Right lung (tissue), 5 donors: Measurements from ENCODE around the gene AUNIP. TPM values are rescaled to one million over a fixed set of nuclear protein-coding genes. Genes with fewer than 3 reads are reported as not detected.
"Not testable (repeated sequence)": the region's sequence is repeated elsewhere in the genome, so short reads cannot be mapped to it uniquely, and the experiment has no call there.

Source experiments
- DNase-seq, 2 donors: peaks; one replicate each; pipeline ENCODE4 v3.0.0-alpha.2; 2013
- polyA plus RNA-seq, 5 donors: library from polyadenylated mRNA; unstranded; fragments of 120-200 nt; gene quantifications; one replicate each; pipeline versions ENCODE4 v1.2.1 to v1.2.3, GENCODE V29; 2013; ENCODE audit warnings: inconsistent platforms in 1 of 5, low replicate concordance in 1 of 5; ENCODE audit not compliant: insufficient read length in 5 of 5, insufficient read depth in 1 of 5

AUNIP gene
- polyA plus RNA-seq, 5 donors: 1.9 to 3.3 (median 2.4) TPM

DNA sequence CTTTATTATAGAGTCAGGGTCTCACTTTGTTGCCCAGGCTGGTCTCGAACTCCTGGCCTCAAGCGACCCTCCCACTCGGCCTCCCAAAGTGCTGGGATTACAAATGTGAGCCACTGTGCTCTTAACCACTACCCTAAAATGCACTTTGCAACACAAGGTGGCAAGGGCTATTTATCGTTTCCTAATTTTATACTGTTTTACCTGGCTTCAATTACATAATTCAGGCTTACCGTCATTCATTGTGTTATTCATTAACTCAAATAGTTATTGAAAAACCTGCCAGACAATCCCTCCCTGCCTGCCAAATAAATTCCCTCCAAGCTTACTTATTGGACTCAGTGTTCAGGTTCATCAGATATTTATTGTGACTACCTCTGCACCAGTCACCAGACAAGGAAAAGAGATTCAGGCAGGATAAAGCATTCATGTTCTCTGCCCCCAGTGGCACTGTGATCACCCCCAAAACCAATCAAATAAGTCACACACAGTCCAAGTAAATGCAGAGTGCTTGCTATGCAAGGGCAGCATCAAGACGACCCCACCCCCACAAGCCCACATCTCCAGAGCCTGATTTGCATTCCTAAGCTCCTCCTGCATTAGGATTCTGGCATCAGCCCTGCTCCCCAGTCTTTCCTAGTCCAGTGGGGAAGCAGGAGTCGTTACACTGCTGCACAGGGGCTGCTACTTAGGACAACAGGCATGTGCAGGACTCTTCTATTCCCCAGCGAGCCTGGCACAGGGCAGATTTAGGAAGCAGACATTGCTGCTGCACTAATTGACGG lies 8.1 kb upstream of the AUNIP start:
- no peak for DNase-seq

DNA sequence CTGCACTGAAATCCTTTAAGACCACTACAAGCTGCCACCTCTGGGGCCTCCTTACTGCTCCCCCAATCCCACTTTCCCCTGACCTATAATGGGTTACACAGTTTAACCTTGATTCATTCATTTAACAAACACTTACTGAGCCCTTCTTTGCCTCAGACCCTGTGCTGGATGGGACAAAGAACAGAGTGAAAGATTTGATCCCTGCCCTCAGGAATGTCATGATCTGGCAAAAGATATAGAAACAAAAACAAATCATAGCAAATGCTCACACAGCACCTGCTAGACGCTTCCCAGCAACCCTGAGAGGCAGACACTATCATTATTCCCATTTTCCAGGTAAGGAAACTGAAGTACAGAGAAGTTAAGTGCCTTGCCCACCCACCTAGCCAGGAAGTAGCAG lies 7.0 kb upstream of the AUNIP start:
- DNase-seq: no peak

DNA sequence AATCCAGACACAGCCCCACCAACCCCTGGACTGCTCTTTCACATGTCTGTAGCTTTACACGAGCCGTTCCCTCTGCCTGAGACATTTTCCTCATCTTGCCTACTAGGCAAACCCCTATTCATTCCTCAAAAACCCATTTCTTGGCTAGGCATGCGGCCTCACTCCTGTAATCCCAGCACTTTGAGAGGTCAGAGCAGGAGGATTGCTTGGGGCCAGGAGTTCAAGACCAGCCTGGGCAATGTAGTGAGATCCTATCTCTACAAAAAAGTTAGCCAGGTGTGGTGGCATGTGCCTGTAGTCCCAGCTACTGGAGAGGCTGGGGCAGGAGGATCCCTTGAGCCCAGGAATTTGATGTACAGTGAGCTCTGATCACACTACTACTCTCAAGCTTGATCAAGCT lies 5.2 kb upstream of the AUNIP start:
- DNase-seq: no peak

DNA sequence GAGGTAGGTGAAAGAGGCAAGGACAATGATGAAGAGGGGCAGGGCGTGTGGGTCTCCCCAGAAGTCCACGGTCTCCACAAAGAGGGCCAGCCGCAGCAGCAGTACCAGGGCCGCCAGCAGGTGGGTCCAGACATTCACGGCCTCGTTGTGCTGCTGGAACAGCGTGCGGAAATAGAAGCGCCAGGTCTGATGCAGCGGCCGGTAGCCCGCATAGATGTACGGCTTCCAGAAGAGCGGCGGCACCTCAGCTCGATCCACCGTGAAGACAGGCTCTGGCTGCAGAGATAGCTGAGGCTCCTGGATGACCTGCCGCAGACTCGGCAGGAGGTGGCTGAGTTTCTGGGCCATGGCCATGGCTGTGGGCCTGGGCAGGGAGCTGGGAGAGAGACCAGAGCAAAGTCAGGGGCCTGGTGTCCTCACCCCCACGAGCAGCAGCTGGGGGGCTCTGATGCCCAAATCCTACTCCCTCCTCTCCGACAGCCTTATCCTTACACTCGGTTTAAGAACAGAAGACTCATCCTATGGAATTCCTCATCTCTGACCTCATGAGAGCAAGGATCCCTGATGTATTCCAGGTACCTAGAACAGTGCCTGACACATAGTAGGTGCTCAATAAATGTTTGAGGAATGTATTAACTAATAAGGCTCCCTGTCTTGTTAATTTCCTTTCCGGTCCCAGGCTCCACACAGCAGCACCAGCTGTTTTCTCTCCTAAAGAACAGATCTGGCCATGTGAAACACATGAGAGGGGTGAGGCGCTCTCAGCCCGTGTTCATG lies 4.4 kb upstream of the AUNIP start:
- DNase-seq: no peak

DNA sequence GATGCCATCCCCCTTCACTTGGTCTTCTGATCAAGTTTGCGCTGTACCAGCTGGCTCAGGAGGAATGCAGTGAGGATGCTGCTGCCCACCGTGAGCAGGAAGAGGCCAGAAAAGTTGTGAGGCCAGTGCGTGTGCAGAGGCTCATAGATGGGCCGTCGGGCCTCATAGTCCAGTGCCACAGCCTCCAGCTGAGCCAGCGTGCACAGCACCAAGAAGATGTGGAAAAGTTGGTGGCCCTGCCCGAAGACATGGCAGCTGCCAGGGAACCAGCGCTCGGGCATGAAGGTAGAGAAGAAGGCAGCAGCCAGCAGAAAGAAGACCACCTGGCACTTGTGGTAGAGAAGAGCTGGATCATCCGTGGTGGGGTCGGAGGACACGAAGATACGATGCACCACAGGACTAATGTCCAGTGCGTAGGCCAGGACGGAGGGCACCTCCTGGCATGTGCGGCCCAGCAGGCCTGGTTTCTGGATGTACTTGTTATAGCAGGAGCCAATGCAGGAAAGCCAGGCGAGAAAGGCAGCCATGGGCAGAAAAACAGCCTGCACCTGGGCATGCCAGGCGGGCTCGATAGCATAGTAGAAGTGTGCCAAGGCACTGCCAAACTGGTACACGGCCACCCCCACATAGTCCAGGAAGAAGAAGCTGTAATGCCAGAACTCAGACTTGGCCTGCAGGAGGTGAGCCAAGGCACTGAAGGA lies 3.7 kb upstream of the AUNIP start:
- DNase-seq: no peak

DNA sequence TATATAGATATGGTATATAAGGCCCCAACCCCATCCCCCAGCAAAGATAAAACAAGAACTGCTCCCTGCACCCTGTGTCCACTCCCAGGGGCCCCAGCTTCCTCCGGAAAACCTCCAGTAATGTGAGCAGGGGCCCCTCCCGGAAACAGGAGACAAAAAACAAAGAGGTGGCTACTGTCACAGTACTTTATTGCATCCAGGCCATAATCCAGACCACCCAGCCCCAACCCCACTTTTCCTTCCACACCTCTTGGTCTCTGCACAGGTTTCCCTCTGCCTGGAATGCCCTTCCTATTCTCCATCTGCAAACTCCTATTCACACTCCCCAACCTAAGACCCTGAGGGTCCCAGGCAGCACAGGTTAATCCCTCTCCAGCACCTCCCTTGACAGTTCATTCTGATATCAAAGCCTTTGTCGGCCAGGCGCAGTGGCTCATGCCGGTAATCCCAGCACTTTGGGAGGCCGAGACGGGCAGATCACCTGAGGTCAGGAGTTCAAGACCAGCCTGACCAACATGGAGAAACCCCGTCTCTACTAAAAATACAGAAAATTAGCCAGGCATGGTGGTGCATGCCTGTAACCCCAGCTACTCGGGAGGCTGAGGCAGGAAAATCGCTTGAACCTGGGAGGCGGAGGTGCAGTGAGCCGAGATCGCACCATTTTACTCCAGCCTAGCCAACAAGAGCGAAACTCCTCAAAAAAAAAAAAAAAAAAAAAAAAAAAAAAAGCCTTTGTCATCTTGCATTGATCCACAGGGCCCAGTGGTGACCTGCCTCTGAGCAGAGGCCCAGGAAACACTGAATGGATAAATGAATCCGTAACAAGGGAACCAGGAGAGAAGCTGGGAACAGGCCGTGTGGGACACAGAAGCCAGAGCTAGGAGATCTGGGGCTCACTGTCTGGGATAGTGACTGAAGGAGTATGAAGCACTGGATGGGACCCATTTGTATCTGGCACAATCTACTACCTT lies 2.3 kb upstream of the AUNIP start:
- DNase-seq: no peak

DNA sequence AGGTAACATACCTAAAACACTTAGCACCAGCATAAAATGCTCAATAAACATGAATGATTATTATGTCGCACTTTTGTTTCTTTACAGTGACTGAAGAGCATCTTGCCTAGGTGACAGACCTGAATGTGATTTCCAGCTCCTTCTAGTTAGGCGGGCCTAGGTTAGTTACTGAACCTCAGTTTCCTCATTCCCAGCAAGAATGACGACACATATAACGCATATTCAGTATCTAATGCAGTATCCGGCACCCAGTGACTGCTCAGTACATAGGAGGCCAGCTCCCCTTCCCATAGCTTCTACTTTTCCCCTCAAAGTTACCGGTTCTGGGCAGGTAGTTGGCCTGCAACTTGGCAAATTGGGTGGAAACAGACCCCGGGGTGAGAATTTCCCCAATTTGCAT lies 763 bp downstream of the AUNIP start:
- no peak for DNase-seq

DNA sequence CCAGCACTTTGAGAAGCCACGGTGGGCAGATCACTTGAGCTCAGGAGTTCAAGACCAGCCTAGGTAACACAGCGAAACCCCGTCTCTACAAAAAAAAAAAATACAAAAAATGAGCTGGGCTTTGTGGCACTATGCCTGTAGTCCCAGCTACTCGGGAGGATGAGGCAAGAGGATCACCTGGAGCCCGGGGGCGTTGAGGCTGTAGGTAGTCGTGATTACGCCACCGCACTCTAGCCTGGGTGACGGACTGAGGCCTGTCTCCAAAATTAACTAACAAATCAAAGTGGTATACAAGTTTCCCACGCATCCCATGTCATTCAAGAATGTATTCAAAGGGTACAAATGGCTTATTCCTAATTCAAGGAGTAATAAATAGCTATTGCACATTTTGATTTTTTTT lies 2.4 kb downstream of the AUNIP start:
- DNase-seq: no peak

DNA sequence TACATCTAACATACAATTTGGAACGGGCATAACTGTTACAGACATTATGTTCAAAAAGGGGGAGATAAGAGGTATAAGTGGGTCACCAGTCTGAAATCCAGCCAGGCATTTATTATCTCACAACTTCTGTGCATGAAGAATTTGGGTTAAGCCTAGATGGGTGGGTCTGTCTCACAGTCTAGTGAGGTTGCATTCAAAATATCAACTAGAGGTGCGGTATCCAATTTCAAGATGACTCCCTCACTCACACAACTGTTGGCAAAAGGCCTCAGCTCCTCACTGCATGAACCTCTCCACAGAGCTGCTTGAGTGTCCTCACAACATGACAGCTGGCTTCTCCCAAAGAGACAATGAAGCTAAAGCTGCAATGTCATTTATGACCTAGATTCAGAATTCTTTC lies 4.7 kb downstream of the AUNIP start:
- no peak for DNase-seq

DNA sequence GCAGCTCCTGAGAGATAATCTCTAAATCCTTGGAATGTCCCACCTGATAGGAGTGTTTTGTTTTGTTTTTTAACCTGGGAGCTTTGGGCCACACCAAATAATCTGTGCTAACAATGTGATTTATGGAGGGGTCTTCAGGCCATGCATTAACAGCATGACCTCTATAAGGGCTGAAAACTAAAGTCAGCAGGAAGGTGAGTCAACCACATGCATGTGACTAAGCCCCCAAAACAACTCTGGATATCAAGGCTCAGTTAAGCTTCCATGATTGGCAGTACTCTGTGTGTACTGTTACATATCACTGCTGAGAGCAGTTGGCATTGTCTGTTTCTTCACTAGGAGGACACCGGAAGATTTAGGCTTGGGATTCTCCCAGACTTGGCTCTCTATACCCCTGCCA lies 10.7 kb downstream of the AUNIP start:
- no peak for DNase-seq

DNA sequence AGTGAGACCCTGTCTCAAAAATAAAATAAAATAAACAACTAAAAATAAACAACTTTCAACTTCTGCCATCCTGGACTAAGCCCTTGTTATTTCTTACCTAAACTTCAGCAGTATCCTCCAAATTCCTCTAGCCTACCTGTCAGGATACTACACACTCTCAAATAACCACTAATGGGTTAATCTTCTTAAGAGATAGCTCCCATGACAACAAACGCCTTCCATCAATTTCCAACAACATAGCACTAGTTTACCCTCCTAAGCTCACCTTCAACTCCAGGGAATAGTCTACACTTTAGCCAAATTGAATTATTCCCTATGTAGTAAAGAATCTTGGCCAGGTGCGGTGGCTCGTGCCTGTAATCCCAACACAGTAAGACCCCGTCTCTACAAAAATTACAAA lies 11.3 kb downstream of the AUNIP start:
- DNase-seq: no peak

DNA sequence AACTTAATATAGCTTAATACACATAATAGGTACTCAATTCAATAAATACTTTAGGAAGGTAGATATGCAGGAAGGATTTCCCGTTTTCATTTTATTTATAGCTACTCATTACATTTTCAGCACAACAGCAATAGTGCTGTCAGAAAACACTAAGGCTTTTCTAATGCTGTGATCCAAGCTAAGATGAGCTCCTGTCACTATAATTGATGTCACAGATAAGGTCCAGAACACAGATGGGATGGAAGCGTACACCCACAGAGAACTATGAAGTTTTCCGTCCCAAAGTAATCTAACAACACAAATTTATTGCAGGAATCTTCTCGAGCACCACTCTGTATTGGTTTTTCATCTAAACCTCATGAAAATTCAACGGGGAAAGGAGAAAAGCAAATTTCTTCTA lies 13.6 kb downstream of the AUNIP start:
- no peak for DNase-seq

DNA sequence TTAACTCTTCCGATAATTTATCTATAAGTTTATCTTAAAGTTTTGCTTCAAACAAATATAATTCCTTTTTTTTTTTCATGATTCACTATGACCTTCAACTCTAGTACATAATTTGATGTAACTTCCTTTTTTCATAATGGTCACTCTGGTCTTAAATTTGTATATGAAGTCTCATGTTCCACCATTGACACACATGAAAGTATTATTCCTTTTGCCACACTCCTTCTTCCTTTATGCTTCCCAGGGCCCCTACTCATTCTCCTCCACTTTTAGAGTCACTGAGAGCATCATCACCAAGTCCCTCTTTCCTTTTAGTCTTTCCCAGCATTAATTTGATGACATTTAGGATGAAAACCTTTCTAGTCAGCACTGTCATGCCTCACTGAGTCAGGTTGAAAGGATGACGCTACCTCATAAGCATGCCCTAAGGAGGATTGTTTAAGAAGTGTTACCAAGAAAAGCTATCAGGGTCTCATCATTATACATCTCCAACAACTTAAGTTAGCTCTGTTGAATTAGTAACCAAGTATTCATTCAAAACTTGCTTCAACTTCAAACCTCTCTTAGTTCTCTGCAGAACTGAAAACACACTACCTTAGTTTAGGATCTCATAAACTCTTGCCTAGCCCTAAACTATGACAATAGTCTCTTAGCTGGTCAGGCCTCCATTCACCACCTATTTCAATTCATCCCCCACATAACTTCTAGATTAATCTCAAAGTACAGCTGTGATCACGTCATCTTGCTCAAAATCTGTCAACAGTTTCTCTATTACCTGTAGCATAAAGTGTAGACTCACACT lies 14.5 kb downstream of the AUNIP start:
- no peak for DNase-seq

DNA sequence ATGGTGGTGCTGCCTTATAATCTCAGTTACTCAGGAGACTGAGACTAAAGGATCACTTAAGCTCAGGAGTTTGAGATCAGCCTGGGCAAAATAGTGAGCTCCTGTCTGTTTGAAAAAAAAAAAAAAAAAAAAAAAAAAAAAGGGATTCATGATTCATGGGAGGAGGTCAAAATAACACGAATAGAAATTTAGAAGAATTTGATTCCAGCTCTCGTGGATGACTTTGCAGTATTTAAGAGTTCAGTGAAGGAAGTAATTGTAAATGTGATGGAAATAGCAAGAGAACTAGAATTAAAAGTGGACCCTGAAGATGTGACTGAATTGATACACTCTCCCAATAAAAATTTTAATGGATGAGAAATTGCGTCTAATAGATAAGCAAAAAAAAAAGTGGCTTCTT lies 15.8 kb downstream of the AUNIP start:
- DNase-seq: no peak

DNA sequence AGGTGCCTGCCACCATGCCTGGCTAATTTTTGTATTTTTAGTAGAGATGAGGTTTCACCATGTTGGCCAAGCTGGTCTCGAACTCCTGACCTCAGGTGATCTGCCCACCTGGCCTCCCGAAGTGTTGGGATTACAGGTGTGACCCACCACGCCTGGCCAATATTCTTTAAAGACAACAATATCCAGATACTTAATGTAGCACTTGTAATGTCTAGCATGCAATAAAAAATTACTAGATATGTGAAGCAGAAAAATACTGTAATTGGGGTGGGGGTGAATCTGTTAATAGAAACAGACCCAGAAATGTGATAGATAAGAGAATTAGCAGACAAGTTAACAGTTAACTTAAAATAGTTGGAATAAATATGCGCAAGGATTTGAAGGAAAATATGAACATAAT lies 19.4 kb downstream of the AUNIP start:
- DNase-seq: not testable (repeated sequence)

DNA sequence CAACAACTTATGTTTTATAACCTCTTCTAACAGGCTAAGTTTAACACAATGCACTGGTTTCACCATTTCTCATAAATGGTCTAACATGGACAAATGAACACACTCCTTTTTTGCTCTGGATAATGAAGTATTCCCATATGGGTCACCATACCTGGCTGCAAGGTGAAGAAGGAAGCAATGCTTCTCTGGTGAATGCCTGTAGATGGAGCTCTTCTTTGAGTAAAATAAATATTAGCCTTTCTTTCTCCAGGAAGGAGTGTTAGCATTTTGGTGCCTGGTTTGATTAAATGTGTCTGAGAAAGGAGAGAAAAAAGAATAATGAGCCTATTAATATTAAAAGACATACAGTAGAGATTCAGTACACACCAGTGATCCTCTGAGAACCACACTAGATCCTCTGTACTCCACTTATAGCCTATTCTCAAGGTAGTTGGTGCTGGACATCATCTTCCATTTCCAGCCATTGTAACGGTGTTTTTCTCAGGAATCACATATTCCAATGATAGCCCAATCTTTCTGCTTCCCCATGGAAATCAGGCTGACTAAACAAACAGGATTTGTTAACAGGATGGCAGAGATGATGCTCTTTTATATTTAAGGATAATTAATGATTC lies 21.9 kb downstream of the AUNIP start:
- no peak for DNase-seq

DNA sequence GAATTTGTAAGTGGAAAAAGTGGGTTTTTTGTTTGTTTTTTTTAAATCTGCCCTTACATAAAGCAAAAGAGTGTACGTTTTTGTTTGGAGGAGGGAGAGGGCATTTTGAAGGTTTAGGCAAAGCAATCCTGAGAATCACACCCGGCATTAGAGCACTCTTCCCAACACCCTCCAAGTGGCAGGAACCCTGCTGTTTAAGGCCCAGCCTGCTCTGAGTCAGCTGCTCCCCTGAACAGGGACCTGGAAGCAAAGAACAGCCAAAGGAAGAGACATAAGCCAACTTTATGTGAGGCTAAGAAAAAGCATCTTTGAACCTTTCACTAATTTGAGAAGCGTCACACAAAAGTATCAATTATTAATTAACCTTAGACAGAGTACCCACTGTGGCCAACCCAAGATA lies 22.6 kb downstream of the AUNIP start:
- DNase-seq: no peak

DNA sequence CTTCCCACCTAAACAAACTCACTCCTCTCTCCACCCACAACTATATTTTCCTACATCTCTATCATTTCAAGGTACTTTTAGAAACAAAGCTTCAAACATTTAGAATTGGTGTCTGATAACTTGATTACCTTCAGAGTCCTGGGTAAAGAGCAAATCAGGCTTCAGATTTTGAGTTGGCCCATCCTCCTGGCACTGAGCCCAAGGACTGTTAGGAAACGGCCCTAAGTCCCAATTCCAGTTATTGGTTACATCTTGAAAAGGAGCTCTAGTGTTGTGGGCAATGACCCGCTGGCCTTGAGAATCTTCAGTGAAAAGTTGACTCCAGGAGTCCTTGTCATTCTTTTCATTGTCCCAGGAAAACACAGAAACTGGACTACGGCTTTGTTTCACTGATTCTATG lies 24.4 kb downstream of the AUNIP start:
- DNase-seq: no peak

DNA sequence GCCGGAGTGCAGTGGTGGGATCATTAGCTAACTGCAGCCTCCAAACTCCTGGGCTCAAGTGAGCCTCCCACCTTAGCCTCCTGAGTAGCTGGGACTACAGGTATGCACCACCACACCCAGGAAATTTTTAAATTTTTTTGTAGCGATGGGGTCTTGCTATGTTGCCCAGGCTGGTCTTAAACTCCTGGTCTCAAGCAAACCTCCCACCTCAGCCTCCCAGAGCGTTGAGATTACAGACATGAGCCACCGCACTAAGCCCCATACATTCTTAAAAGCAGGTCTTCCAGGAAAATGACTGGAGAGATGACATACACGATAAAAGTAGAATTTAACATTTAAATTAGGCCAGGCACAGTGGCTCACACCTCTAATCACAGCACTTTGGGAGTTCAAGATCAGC lies 26.1 kb downstream of the AUNIP start:
- DNase-seq: no peak

DNA sequence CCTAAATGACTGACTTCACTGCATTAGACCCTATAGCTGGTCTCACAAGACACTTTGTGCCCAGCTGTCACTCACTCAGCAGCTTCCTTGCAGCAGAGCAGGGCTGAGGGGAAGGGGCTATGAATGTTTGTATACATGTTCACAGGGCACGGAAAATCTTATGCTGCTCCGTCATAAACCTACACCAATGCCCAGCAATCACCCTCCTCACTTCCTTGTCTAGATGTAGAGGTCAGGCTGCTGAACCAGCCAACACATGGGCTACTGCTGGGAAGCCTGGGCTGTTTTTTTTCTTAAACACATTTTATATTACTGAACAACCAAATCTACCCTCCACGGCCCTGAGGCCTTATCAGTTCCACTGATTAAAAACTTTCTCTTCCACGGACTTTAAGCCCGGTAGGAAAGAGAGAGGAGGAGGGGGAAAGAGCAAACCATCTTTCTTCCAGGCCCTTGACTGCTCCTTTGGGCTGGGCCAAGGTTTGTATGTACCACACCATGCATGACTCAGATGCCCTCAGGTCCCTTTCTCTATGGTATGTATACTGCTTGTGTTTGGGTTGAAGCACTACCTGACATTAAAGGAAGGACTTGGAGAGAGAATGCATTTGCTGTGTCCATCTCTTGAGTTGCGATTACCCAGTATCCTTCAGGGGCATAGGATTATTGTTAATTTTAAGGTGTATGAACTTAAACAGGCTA lies 26.8 kb downstream of the AUNIP start:
- no peak for DNase-seq
